ENCODE data around the gene VWA8. TPM values are rescaled to one million over a fixed set of nuclear protein-coding genes. Genes with fewer than 3 reads are reported as not detected.

VWA8 gene
- total and polyA plus RNA-seq, 2 experiments from 2014 or later, result 6.3 to 24.6 TPM

- no peak overlapping the region for H3K4me3 ChIP-seq
- H4K20me1 ChIP-seq (replicated peaks; ENCODE audit: insufficient read depth), result no peaks in the 10 kb centered on the region
- Mint-ChIP-seq H3K9me3 (no peaks in the 10 kb centered on the region), H3K27ac (peak overlapping the region; percentile 95; the same call in 1 of the 2 replicates), H3K36me3 (ENCODE audit: low read depth) (peaks cover 8% of the 10 kb centered on the region; the same call in 1 of the 3 replicates), H3K4me1 (peaks cover 8% of the 10 kb centered on the region; the same call in 2 of the 3 replicates), H3K27me3 (ENCODE audit: insufficient read depth, low read depth, poor library complexity) (no peaks in the 10 kb centered on the region), H3K4me3 (no peak overlapping the region)
- no peaks in the 10 kb centered on the region for H3K9me2 ChIP-seq (ENCODE audit: insufficient read depth)
- ATAC-seq (no peak), DNase-seq (ENCODE audit: low spot score) (no peak)
- TF ChIP-seq, protein P1, sequence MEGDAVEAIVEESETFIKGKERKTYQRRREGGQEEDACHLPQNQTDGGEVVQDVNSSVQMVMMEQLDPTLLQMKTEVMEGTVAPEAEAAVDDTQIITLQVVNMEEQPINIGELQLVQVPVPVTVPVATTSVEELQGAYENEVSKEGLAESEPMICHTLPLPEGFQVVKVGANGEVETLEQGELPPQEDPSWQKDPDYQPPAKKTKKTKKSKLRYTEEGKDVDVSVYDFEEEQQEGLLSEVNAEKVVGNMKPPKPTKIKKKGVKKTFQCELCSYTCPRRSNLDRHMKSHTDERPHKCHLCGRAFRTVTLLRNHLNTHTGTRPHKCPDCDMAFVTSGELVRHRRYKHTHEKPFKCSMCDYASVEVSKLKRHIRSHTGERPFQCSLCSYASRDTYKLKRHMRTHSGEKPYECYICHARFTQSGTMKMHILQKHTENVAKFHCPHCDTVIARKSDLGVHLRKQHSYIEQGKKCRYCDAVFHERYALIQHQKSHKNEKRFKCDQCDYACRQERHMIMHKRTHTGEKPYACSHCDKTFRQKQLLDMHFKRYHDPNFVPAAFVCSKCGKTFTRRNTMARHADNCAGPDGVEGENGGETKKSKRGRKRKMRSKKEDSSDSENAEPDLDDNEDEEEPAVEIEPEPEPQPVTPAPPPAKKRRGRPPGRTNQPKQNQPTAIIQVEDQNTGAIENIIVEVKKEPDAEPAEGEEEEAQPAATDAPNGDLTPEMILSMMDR (conservative IDR thresholded peaks at IDR 0.05; ENCODE audit: low read depth in 2 of 2), result no peak
- TF ChIP-seq ZNF114 (CRISPR knock-in tag; IDR thresholded peaks at IDR 0.05) (no peak), EZH2 (IDR thresholded peaks at IDR 0.05; ENCODE audit: low read depth, unreplicated experiment) (no peak), CREB1 (CRISPR knock-in tag; IDR thresholded peaks at IDR 0.05; ENCODE audit: low read depth) (no peak), STAT1 (IDR thresholded peaks at IDR 0.05; ENCODE audit: unreplicated experiment) (no peak), JUNB (IDR thresholded peaks at IDR 0.05; ENCODE audit: unreplicated experiment) (no peak)
- no peak overlapping the region for H3K4me2 ChIP-seq
- H3K27ac ChIP-seq (ENCODE audit: low read depth), result no peak overlapping the region
- no peaks in the 10 kb centered on the region for H3K4me1 ChIP-seq (ENCODE audit: insufficient read depth)
- no peak overlapping the region for H2AFZ ChIP-seq
- no peaks in the 10 kb centered on the region for H3K27me3 ChIP-seq (ENCODE audit: insufficient read depth)
- no peaks in the 10 kb centered on the region for H3F3A ChIP-seq (replicated peaks; ENCODE audit: low read depth)
- H3K79me2 ChIP-seq (replicated peaks; ENCODE audit: insufficient read depth), result no peaks in the 10 kb centered on the region
- no peaks in the 10 kb centered on the region; the same call in 1 of the 2 replicates for H3K36me3 ChIP-seq (ENCODE audit: insufficient read depth)
Observed at GRCh38 chr13:41589434-41589833, 371.5 kb downstream of the VWA8 start.

DNA sequence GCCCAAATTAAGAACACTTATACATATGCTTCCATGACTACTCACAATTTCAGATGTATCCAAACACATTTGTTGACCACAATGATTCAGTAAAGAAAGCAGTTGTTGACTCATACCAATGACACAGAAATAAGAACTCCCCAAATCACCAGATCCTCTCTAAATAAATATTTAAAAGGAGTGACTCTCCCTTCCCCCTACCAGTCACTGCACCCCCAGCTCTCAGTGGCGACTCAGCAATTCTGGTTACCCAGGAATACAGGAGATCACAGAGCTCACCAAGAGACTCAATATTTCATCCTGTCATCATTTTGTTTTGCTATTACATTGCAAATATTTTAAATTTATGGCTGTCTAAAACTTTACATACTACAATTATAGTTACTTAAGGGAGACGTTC is 372.0 kb downstream of the VWA8 start:
- peak overlapping the region; percentile 95 for H3K27ac Mint-ChIP-seq
- Histone ChIP-seq H3K79me2 (replicated peaks; ENCODE audit: insufficient read depth) (no peaks in the 10 kb centered on the region), H3K27ac (ENCODE audit: low read depth) (no peak overlapping the region), H3K4me1 (ENCODE audit: insufficient read depth) (no peaks in the 10 kb centered on the region), H3K36me3 (ENCODE audit: insufficient read depth) (no peaks in the 10 kb centered on the region; the same call in 1 of the 2 replicates), H3K9me2 (ENCODE audit: insufficient read depth) (no peaks in the 10 kb centered on the region), H2AFZ (no peak overlapping the region), H3K4me3 (no peak overlapping the region), H4K20me1 (replicated peaks; ENCODE audit: insufficient read depth) (no peaks in the 10 kb centered on the region), H3K4me2 (no peak overlapping the region), H3F3A (replicated peaks; ENCODE audit: low read depth) (no peaks in the 10 kb centered on the region), H3K27me3 (ENCODE audit: insufficient read depth) (no peaks in the 10 kb centered on the region)
- H3K4me3 Mint-ChIP-seq, result no peak overlapping the region
- no peaks in the 10 kb centered on the region for H3K9me3 Mint-ChIP-seq
- H3K4me1 Mint-ChIP-seq, result peaks cover 8% of the 10 kb centered on the region; the same call in 2 of the 3 replicates
- ATAC-seq, result no peak; the same call in 1 of the 3 replicates
- DNase-seq (ENCODE audit: low spot score), result peak; percentile 21
- peaks cover 8% of the 10 kb centered on the region; the same call in 2 of the 3 replicates for H3K36me3 Mint-ChIP-seq (ENCODE audit: low read depth)
- no peaks in the 10 kb centered on the region for H3K27me3 Mint-ChIP-seq (ENCODE audit: insufficient read depth, low read depth, poor library complexity)
- no peak for TF ChIP-seq POLR2AphosphoS5 (IDR thresholded peaks at IDR 0.05; ENCODE audit: low read depth)
- TF ChIP-seq EZH2phosphoT487 (IDR thresholded peaks at IDR 0.05; ENCODE audit: unreplicated experiment), result no peak
- no peak for TF ChIP-seq STAT1 (IDR thresholded peaks at IDR 0.05; ENCODE audit: unreplicated experiment)
- no peak for TF ChIP-seq NANOG (IDR thresholded peaks at IDR 0.05; ENCODE audit: borderline replicate concordance)
- TF ChIP-seq JUNB (IDR thresholded peaks at IDR 0.05; ENCODE audit: unreplicated experiment), result no peak
- no peak for TF ChIP-seq ZNF462 (CRISPR knock-in tag; IDR thresholded peaks at IDR 0.05)
- no peak for TF ChIP-seq CREB1 (CRISPR knock-in tag; IDR thresholded peaks at IDR 0.05; ENCODE audit: low read depth)
- TF ChIP-seq ZNF331 (CRISPR knock-in tag; IDR thresholded peaks at IDR 0.05; ENCODE audit: low read depth), result no peak
- TF ChIP-seq, protein P2, sequence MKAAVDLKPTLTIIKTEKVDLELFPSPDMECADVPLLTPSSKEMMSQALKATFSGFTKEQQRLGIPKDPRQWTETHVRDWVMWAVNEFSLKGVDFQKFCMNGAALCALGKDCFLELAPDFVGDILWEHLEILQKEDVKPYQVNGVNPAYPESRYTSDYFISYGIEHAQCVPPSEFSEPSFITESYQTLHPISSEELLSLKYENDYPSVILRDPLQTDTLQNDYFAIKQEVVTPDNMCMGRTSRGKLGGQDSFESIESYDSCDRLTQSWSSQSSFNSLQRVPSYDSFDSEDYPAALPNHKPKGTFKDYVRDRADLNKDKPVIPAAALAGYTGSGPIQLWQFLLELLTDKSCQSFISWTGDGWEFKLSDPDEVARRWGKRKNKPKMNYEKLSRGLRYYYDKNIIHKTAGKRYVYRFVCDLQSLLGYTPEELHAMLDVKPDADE (IDR thresholded peaks at IDR 0.05), result no peak
- no peak for TF ChIP-seq ZNF114 (CRISPR knock-in tag; IDR thresholded peaks at IDR 0.05)

Data from GM23338 (cell line).